Neutrophil (primary cell): ENCODE measurements around the gene ATP9A.

ENCODE experiments used
- H3K27ac ChIP-seq: fragments of 200-600 bp; sonication (generic); 2 replicates; pipeline ENCODE4 v1.5.1; 2016; ENCODE audit warnings: mild to moderate bottlenecking, moderate library complexity
- H3K27me3 ChIP-seq: fragments of 200-600 bp; sonication (generic); 2 replicates; pipeline ENCODE4 v1.6.0; 2016; ENCODE audit warnings: mild to moderate bottlenecking
- H3K36me3 ChIP-seq: fragments of 200-600 bp; sonication (generic); 2 replicates; pipeline ENCODE4 v1.5.1; 2017
- H3K4me1 ChIP-seq, 2 experiments: fragments of 200-600 bp in 1 of 2; sonication (generic) in 1 of 2; 1 replicate in 1 of 2; 2 replicates in 1 of 2; pipeline versions ENCODE4 v1.5.1 to v1.6.1; 2013 to 2016; ENCODE audit warnings: low read depth in 1 of 2, low read length in 1 of 2, mild to moderate bottlenecking in 1 of 2, moderate library complexity in 1 of 2; ENCODE audit not compliant: control insufficient read depth in 1 of 2, insufficient read depth in 1 of 2
- H3K4me3 ChIP-seq, 2 experiments: fragments of 200-600 bp in 1 of 2; sonication (generic) in 1 of 2; 1 replicate in 1 of 2; 2 replicates in 1 of 2; pipeline ENCODE4 v1.5.1; 2013 to 2016; ENCODE audit warnings: low read depth in 1 of 2, low read length in 1 of 2, mild to moderate bottlenecking in 1 of 2, moderate library complexity in 1 of 2
- H3K9me3 ChIP-seq: fragments of 200-600 bp; sonication (generic); 2 replicates; pipeline ENCODE4 v1.5.1; 2016
- TF ChIP-seq, protein P1 (sequence below): fragments of 200-600 bp; sonication (generic); IDR thresholded peaks from 2 replicates; pipeline ENCODE4 v1.5.1; 2016; ENCODE audit warnings: antibody characterized with exemption

The ATP9A gene

GRCh38 chr20:51695574-51696303 is 72.5 kb downstream of the ATP9A start:
- no peaks in the 10 kb centered on the region for H3K9me3 ChIP-seq
- TF ChIP-seq, protein P1, sequence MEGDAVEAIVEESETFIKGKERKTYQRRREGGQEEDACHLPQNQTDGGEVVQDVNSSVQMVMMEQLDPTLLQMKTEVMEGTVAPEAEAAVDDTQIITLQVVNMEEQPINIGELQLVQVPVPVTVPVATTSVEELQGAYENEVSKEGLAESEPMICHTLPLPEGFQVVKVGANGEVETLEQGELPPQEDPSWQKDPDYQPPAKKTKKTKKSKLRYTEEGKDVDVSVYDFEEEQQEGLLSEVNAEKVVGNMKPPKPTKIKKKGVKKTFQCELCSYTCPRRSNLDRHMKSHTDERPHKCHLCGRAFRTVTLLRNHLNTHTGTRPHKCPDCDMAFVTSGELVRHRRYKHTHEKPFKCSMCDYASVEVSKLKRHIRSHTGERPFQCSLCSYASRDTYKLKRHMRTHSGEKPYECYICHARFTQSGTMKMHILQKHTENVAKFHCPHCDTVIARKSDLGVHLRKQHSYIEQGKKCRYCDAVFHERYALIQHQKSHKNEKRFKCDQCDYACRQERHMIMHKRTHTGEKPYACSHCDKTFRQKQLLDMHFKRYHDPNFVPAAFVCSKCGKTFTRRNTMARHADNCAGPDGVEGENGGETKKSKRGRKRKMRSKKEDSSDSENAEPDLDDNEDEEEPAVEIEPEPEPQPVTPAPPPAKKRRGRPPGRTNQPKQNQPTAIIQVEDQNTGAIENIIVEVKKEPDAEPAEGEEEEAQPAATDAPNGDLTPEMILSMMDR: no peak

GRCh38 chr20:51692806-51693400 is 75.3 kb downstream of the ATP9A start:
- no peaks in the 10 kb centered on the region for H3K4me1 ChIP-seq
- TF ChIP-seq, protein P1: no peak

More at GRCh38 chr20:51695574-51696303, 72.5 kb downstream of the ATP9A start:
- Histone ChIP-seq H3K36me3 (no peaks in the 10 kb centered on the region), H3K4me1 (no peaks in the 10 kb centered on the region), H3K27me3 (peaks cover 11% of the 10 kb centered on the region), H3K4me3 (no peak overlapping the region), H3K27ac (no peak overlapping the region)

DNA sequence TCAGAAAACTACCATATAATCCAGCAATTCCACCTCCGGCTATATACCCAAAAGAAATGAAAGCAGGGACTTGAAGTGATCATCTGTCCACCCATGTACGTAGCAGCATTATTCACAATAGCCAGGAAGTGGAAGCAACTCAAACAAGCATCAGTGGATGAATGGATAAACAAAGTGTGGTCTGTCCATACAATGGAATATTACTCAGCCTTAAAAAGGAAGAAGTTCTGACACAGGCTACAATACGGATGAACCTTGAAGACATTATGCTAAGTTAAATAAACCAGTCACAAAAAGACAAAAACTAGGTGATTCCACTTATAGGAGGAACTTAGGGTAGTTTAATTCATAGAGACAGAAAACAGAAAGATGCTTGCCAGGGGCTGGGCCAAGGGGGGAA is 76.5 kb downstream of the ATP9A start:
- TF ChIP-seq, protein P1: no peak
- peaks cover 6% of the 10 kb centered on the region for H3K36me3 ChIP-seq

More at GRCh38 chr20:51692806-51693400, 75.3 kb downstream of the ATP9A start:
- Histone ChIP-seq H3K4me3 (no peak overlapping the region), H3K9me3 (no peaks in the 10 kb centered on the region), H3K36me3 (peaks cover 6% of the 10 kb centered on the region), H3K27me3 (peaks cover 11% of the 10 kb centered on the region), H3K27ac (no peak overlapping the region)

DNA sequence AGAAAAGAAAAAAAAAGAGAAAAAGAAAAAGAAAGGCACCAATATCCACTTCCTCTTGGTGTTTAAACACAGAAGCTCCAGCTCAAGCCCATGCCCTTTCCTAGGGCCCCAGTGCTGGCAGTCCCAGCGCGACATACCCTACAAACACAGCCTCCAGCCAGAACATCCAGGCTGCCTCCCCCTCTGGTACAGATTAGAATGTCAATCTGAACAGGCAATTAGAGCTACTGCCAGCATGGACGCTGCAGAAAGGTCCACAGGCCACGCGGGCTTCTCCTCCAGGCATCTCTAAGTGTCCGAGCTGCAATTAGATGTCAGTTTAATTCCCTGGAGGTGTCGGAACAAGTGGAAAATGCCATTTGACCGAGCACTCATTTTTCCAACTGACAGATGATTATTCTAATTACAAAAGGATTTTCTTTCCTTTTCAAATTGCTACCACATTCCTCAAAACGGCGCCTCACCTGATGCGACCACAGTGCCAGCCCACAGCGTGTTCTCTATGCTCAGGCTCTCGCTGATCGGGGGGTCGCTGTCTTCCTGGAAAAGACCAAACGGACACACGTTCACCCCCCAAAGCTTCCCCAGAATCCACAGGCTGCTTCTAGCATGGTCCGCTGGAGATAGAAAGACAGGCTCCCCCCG is 79.5 kb downstream of the ATP9A start:
- no peak overlapping the region for H3K4me3 ChIP-seq
- H3K27ac ChIP-seq: no peak overlapping the region
- TF ChIP-seq, protein P1: no peak
- no peaks in the 10 kb centered on the region for H3K27me3 ChIP-seq
- H3K36me3 ChIP-seq: peaks cover 6% of the 10 kb centered on the region
- H3K4me1 ChIP-seq: no peaks in the 10 kb centered on the region
- H3K9me3 ChIP-seq: no peaks in the 10 kb centered on the region

More for the DNA sequence above, 76.5 kb downstream of the ATP9A start:
- H3K4me3 ChIP-seq: no peak overlapping the region
- H3K27me3 ChIP-seq: peaks cover 11% of the 10 kb centered on the region
- no peaks in the 10 kb centered on the region for H3K4me1 ChIP-seq
- no peak overlapping the region for H3K27ac ChIP-seq
- H3K9me3 ChIP-seq: no peaks in the 10 kb centered on the region

GRCh38 chr20:51687630-51688029 is 80.6 kb downstream of the ATP9A start:
- H3K4me1 ChIP-seq: no peaks in the 10 kb centered on the region
- no peak overlapping the region for H3K4me3 ChIP-seq
- no peaks in the 10 kb centered on the region for H3K27me3 ChIP-seq
- peaks cover 6% of the 10 kb centered on the region for H3K36me3 ChIP-seq
- no peak overlapping the region for H3K27ac ChIP-seq
- TF ChIP-seq, protein P1: no peak
- H3K9me3 ChIP-seq: no peaks in the 10 kb centered on the region
